Activated CD4-positive, CD25-positive, alpha-beta regulatory T cell (primary cell): ENCODE measurements around the gene ATF6.

Experiments
- DNase-seq, 4 experiments: peaks; one replicate each; lab custom pipeline; 2025; lab: John Stamatoyannopoulos, UW

Gene ATF6

DNA sequence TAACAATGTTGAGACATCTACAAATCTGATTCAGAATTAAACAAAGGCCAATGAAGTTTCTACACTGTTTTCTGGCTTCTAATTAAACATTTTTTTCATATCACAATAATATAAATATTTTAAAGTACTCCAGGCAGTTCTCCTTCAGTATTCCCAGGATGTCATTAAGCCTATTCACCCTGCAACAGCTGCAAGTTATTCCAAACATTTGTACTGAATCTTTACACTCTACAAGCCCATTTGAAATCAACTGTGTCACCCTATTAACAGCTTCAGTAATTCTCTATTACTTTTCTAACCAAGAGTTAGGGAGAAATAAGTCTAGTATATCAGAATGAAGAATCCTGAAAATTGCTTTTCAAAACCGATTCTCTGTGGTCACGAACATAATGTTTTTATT, 133.0 kb downstream of the ATF6 start:
- DNase-seq, result no peak

DNA sequence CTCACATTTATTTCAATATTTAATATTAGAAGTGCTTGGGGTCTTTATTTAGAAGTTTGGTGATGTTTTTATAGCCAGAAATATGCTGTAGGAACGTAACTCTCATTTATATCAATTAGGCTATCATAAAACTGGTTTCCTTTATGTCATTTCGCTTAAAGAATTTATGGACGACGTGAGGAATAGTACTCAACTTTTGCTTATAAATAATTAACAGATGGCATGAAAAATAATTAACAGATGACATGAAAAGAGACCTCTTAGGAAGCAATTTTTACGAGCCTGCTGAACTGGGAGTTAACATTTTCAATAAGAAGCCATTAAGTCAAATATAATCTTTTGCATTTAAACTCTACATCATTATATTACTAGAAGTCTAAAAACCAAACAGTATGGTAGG, 134.0 kb downstream of the ATF6 start:
- no peak for DNase-seq

DNA sequence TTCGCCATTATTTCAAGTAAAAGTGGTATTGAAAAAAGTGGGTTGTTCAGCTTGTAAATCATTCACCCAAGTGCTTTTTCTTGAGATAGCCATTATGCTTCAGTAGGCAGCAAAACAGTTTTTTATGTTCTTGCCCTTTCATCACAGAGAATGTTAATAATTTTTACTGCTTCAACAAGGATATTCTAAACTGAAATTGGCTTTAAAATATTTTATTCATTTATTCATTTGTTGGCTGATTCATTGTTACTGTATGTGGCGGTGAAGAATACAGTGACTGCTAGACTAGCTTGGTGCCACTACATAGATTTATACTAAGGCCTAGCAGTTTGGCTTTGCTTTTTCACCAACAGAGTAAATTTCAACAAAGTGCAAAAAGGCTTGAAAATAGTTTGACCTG, 136.1 kb downstream of the ATF6 start:
- no peak for DNase-seq

DNA sequence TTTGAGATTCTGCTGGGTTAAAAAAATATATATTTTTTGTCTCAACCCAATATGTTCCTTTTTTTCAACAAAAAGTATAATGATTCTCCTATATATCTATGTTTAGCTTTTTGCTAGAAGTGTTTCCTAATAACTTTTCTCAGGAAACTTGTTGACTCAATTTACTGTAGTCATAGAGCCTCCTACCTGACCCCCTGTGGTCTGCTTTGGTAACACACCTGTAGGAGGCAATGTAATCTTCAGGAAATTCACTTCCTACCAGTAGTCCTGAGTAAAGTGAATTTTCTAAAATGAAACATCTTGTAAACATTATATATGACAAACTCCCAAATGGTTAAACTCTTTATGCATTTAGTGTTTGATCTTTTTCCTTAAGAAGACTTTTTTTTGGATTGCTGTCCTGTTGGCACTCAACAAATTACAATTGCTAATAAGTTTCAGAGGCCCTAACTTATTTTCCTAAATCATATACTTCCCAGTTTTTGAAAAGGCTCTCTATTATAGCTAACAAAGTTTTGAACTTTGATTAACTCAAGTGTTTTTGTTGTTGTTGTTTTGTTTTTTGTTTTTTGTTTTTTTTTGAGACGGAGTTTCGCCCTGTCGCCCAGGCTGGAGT, 139.3 kb downstream of the ATF6 start:
- DNase-seq, result no peak

DNA sequence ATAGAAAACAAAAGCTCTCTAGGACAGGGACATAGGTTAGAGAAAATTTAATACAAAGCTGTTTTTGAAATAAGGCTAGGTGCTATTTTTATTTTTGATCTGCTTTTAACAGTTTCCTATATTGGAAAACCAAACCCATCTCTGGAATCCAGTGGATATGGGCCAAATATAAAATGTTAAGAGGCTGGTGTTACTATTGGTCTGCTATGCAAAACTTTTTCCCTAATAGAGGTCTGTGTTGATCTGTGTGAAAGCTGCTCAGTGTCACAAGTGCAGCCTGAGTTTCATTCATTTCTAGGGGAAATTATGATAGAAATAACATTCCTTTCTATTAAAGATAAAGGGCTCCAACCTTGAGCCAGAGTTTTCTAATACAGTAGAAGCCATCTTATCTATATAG, 141.1 kb downstream of the ATF6 start:
- DNase-seq, result no peak

DNA sequence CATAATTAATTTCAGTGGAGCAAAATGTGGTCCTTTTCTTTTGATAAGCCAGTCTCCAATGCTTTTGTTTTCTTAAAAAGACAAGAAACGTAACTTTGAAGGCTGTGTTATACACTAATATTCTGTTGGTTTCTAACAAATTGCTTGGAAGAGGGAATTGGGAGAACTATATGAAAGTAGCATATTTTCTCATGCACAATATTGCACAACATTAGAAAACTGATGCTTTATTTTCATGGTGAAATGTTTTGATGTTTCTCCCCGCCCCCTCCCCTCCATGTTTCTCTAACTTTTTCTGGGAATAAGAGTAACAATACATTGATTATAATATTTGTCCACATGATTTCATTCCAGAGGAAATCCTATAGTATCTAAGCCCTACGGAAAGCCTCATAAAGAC, 142.1 kb downstream of the ATF6 start:
- no peak for DNase-seq

DNA sequence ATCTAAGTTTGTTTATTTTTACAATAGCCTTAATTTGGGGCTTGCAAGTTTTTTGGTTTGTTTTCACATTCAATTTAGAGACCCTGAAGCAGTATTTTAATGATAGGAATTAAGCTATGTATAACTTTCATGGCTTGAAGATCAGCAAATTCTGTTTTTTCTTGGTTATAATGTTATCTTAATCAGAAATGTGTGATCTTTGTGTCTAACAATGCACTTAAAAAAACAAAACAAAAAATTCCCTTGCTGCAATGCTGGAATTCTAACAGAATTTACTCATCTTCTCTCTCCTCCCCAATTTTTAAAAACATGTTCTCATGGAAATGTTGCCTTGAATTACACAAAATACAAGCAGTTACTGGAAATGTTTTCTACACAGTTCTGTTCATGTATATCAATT, 144.5 kb downstream of the ATF6 start:
- DNase-seq, result no peak

DNA sequence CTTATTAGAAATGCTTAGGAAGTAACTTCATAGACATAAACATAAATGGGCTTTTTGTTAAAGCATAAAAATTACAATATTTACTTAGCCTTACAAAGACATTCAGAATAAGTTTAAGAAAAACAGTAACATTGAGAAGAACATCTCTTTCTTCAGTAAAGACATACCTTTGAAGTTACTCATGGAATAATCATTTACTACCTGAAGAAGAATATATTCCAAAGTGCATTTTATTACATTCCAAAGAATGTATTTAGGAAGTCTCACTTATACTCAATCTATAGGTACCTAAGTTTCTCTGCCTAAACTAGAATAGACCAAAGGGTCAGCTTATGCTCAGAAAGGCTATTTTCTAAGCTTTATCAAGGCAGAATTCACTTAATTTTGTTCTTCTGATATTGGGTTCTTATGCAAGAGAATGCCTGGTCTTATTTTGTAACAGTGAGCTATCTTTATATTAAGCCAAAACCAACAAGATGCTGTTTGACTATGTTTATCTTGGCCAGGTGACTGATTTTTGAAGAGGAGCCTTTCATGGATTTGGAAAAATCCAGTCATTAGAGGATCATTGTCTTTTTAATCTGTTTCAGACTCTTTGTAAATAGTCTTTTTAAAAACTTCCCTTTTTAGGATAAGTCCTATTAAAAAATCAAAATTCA, 147.5 kb downstream of the ATF6 start:
- no peak for DNase-seq

DNA sequence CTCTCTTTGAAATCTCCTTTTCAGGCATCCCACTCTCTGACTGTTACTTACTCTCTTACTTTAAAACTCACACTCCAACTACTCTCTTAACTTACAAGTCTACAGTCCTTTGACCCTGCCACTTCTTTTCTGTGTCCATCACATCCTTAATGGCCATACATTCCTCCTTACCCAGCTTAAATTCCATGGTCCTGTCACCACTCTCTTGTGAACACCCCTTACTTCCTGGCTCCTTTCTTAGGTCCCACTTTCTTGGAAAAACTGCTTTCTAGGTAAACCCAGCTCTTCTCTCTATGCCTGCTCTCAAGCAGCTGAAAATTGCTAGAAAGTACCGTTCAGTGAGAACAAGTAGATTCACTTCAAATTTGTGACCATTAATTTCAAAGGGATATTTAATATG, 148.5 kb downstream of the ATF6 start:
- no peak for DNase-seq

DNA sequence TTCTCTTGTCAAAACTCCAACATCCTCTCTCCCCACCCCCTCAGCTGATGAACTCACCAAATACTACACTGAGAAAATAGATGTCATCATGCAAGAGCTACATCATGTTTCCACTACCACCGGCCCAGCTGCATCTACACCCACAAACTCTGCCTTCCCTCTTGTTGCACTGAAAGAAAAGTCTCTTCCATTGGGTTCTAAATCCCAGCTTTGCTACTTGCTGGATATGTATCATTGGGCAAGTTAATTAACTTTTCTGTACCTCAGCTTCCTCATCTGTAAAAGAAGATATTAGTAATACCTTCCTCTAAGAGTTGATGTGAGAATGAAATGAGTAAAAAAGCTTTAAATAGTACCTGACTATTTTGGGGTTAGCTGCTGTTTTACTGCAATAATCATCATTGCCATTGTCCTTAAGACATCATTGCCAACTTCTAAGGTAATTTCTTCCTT, 149.0 kb downstream of the ATF6 start:
- no peak for DNase-seq

DNA sequence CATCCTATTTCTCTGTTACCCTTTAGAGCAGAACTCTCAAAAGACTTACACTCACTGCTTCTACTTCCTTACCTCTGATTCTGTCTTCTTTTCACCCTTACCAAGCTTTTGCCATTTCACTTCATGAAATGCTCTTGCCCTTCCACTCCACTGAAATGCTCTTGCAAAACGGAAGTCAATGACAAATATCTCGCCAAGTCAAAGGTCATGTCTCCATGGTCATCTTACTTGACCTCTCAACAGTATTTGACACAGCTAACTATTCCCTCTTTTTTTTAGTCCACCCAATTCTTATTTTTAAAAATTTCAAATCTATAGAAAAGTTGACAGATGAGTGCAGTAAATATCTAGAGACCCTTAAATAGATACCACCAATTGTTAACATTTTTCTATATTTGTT, 149.9 kb downstream of the ATF6 start:
- DNase-seq, result no peak

DNA sequence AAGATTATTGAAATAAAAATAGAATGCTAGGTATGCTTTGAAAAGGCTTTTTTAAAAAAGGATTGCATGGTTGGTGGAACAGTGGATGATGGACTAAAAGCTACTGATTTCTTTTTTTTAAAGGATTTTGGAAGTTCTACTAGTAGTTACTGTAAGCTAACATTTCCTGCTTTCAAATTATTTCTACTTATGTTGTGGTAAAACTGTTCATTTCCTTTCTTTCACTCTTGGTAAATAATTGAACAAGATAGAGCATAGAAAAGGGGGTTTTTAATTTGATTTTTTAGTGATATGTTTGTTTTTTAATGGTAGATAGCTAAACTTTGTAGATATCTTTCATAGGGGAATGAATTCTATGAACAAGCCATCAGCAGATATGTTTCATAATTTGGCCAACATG, 153.1 kb downstream of the ATF6 start:
- no peak for DNase-seq

DNA sequence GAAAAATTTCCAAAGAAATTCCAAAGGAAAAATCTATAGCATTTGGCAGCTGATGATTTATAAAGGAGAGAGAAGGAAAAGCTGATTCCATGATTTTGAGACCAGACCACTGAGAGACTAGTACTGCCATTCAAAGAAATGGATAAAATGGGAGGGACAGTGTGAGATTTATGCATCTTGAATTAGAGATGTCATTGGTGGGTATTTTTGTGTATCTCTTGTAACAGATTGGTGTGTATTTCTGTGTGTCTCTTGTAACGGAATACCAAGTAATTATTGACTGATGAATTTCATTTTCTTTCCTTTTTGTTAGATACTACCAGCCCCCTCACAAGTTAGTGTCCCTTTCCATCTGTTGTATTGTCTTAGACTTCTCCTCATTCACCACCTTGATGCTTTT, 155.4 kb downstream of the ATF6 start:
- DNase-seq, result no peak

DNA sequence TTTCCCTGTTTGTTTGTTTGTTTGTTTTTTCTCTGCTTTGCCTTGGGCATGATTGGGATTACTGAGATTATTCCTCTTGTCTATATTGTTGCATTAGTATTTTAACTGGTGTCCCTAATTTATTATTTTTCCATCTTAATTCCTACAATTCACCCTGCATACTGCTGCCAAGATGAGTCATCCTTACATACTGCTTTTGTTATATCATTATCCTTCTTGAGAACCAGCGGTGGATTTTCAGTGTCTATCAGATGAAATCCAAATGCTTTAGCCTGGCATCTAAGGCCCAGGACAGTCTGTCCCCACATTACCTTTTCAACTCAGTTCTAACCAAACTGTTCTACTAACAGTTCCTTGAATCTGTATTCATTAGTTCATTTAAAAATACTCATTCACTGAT, 155.9 kb downstream of the ATF6 start:
- no peak for DNase-seq

DNA sequence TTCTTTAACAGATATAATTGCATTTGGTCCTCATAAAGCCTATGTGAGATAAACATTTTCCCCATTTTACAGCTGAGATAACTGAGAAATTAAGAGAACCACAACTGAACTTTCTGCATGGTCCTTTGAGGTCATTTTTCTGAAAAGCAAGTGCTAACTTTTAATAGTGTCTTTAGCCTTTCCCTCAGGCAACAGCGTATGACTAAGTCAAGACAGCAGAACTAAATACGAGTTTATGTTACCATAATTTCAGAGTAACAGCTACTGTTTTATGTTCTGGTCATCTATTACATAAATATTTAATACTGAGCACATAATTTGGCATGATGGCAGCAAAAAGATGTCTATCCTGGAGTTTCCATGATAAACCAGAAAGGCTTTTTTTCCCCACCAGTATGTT, 161.9 kb downstream of the ATF6 start:
- DNase-seq, result no peak

DNA sequence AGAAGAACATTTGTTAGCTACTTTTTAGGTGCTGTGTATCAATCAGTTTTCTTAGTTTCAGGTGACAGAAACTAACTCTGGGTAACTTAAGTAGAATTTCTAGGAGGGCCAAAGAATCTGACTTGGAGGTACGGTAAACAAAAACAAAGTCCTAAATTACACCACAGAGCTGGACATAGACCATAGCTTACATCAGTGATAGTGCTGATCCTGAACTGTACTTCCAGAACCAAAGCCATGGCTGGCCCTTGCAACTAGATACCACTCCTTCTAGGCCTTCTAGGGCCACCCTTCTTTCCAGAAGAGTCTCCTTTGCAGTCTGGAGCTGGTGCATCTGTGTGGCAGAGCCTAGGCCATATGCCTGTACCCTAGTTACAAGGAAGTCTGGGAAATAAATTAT, 163.0 kb downstream of the ATF6 start:
- no peak for DNase-seq

DNA sequence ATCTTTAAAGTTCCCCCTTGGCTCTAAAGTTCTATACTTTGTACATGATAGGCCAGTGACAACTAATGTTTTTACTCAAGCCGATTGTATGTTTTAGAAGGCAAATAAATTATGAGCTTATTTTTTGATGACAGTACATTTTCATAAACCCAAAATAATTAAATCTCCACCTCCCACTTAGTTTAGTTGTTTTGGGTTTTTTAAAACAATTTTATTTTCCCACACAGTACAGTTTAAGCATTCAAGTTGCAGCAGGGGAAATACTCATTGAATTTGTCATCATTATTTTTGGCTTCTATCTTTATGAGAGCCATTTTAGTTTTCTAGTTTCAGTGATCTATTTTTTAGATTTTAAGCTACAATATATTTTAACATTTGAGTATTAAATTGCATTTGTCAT, 163.9 kb downstream of the ATF6 start:
- DNase-seq, result no peak

DNA sequence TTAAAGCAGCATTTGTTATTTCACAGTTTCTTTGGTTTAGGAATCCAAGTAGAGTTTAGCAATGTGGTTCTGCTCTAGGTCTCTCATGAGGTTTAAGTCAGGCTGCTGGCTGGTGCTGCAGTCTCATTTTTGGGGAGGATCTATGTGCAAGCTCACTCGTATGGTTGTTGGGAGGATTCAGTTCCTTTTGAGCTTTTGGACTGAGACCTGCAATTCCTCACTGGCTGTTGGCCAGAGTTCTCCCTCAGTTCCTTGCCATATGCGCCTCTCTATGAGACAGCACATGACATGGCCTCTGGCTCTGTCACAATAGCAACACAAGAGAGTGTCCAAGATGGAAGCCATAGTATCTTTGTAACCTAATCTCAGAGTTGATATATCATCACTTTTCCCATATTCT, 166.5 kb downstream of the ATF6 start:
- no peak for DNase-seq

DNA sequence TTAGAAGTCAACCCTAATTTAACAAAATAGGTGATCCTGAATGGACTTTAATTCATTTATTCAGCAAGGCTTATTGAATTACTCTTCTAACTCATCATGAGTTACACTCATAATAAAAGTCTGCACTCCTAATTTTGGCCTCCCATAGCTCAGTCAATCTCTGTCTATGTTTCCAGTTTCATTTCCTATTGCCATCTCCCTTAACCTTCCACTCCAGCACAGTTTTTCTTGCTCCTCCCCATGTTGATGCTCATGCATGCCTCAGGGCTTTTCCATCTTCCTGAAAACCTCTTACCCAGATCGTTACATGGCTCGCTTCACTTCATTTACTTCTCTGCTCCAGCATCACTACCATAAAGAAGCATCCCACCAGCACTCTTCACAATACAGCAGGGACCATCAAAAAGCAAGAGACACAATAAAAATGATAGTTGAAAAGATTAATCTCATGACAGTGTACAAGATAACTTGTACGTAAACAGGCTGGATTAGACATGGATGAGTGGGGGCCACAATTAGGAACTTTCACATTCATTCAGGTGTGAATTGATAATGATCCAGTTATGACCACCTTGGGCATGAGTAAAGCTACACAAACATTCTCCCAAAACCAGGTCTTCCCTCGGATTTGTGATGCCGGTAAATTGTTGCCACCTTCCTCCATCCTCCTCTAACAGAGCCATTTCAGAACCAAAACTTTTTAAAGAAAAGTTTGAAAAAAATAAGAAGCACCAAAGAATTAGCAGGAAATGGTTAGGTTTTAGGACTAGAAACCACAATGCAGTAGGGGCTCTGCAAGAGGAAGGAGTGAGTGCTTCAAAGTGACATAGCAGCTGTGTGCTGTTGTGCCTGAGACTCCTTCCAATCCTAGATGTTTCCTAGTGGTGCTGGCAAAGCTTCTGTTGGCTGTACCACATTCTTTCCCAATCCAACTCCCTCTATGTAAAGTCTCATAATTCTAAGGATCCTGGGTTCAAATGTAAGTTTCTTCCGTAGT, 167.8 kb downstream of the ATF6 start:
- DNase-seq, result no peak

DNA sequence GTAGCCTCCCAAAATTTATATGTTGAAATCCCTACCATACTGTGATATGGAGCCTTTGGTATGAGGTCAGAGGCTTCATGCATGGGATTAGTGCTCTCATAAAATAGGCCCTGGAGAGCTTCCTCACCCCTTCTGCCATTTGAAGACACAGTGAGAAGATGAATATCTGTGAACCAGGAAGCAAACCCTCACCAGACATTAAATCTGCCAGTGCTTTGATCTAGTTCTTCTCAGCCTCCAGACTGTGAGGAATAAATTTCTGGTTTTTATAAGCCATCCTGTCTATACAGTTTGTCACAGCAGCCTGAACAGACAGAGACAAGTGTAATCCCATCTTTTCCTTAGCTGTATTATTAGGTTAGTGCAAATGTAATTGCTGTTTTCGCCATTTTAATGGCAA, 169.1 kb downstream of the ATF6 start:
- DNase-seq, result no peak

DNA sequence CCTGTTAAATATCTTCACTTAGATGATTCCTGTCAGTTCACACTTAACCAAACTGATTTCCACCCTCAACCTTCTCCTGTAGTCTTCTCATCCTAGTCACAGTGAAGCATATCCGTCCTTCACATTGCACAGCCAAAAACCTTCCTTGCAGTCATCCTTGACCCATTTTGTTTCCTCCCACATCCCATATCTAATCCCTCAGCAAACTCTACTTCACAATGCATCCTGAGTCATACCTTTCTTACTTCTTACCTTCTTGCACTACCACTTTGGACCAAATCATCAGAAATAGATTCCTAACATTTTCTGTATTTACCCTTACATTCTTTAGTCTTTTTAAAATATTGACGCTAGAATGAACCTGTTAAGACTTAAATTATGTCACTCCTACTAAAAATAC, 170.7 kb downstream of the ATF6 start:
- no peak for DNase-seq

DNA sequence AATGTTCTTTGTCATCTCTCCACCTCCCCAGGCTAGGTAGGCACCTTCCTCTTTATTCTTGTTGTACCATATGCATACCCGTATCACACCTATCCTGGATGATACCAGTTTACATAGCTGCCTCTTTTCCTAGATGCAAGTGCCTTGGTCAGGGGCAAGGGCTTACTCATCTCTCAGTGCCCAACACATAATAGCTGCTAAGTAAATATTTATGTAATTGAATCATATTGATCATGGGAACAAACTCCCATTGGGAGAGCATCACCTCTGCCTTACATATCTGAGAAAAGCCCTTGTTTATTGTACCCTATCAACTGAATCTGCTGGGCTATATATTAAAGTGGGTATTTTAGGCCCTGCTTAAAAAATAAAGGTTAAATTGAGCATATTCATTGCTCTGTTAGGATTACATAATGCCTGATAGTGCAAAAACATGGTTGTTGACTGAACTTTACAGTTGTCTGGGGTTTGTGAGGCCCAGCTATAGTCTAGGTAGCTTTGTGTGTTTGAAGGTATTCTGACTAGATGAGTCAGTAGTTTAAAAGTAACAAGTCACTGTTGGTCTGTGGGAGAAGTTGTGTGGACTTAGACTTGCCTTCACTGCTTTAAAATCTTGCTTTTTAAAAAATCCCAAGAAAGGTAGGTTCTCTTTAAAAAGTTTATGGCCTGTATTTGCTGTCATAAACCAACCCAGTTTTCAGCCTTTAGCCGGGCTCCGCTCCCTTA, 174.9 kb downstream of the ATF6 start:
- DNase-seq, result no peak
